ENCODE data around the gene UBE2G2. TPM values are rescaled to one million over a fixed set of nuclear protein-coding genes. Genes with fewer than 3 reads are reported as not detected.

UBE2G2 gene
- total and polyA plus RNA-seq, 2 donors (not counting 1 experiment from before 2014, with no cell fraction given), result 49.7 to 61.9 TPM

DNA sequence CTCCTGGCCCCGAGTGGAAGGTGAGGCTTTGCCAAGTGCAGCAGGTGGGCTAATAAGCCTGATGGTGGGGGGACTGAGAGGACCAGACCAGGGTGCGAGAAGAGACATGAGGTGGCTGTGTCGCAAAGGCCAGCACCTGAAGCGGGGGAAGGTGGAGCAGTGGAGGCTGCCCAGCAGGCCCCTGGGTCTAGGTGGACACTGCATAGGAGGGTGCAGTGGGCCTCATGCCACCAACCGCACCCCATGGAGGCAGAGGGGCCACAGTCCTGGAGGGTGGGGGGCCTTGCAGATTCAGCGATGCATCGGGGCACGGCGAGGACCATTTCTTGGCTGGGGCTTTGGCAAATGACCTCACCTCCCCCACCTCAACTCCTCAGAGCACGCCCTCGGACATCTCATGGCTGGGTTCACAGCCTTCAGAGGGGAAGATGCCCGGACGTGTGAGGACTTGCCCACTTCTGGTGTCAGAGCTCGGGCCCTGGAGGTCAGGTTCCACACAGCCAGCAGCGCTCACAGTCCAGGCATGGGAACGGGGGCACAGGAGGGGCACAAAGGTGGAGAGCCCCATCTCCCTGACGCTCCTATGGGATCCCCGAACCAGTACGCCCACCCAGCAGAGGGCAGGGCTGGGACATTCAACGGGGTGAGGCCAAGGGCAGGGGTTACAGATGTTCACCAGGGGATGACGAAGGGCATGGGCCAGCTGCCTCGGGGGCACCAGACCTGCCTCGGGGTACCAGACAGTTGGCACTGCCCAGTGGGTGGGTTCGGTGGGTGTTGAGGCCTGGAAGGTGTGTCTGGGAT, 35.4 kb downstream of the UBE2G2 start:
- Histone ChIP-seq H3K4me2 (ENCODE audit: extremely low read depth, insufficient read depth, low read length) (no peak overlapping the region), H3K36me3 (ENCODE audit: control insufficient read depth, insufficient read depth, low read length) (peaks cover 8% of the 10 kb centered on the region), H3K9ac (ENCODE audit: insufficient read depth, low read length) (no peak overlapping the region), H3K27me3 (ENCODE audit: control insufficient read depth, insufficient read depth, low read length) (no peaks in the 10 kb centered on the region), H3K27ac (ENCODE audit: insufficient read depth, low read length) (no peak overlapping the region), H3K4me3 (replicated peaks in 1 of 4; ENCODE audit: control extremely low read depth in 1 of 4, insufficient read depth in 1 of 4, low read depth in 3 of 4, low read length in 4 of 4) (no peak overlapping the region), H3K4me1 (ENCODE audit: control insufficient read depth, extremely low read depth, insufficient read depth, low read length) (no peaks in the 10 kb centered on the region), H3K9me3 (ENCODE audit: control insufficient read depth, insufficient read depth, low read depth, low read length) (no peaks in the 10 kb centered on the region), H2AFZ (ENCODE audit: low read length) (no peak overlapping the region), H3K79me2 (ENCODE audit: control insufficient read depth, insufficient read depth, low read length) (no peaks in the 10 kb centered on the region), H4K20me1 (ENCODE audit: control insufficient read depth, extremely low read depth, insufficient read depth, low read length) (no peaks in the 10 kb centered on the region)
- TF ChIP-seq EZH2 (IDR thresholded peaks at IDR 0.05; ENCODE audit: low read length, missing control alignments), result no peak
- TF ChIP-seq, protein P1, sequence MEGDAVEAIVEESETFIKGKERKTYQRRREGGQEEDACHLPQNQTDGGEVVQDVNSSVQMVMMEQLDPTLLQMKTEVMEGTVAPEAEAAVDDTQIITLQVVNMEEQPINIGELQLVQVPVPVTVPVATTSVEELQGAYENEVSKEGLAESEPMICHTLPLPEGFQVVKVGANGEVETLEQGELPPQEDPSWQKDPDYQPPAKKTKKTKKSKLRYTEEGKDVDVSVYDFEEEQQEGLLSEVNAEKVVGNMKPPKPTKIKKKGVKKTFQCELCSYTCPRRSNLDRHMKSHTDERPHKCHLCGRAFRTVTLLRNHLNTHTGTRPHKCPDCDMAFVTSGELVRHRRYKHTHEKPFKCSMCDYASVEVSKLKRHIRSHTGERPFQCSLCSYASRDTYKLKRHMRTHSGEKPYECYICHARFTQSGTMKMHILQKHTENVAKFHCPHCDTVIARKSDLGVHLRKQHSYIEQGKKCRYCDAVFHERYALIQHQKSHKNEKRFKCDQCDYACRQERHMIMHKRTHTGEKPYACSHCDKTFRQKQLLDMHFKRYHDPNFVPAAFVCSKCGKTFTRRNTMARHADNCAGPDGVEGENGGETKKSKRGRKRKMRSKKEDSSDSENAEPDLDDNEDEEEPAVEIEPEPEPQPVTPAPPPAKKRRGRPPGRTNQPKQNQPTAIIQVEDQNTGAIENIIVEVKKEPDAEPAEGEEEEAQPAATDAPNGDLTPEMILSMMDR (conservative IDR thresholded peaks at IDR 0.05 in 1 of 2, IDR thresholded peaks at IDR 0.05 in 1 of 2; ENCODE audit: low read depth in 1 of 2, low read length in 2 of 2), result no peak
- DNase-seq (ENCODE audit: low read depth in 2 of 2), result no peak

DNA sequence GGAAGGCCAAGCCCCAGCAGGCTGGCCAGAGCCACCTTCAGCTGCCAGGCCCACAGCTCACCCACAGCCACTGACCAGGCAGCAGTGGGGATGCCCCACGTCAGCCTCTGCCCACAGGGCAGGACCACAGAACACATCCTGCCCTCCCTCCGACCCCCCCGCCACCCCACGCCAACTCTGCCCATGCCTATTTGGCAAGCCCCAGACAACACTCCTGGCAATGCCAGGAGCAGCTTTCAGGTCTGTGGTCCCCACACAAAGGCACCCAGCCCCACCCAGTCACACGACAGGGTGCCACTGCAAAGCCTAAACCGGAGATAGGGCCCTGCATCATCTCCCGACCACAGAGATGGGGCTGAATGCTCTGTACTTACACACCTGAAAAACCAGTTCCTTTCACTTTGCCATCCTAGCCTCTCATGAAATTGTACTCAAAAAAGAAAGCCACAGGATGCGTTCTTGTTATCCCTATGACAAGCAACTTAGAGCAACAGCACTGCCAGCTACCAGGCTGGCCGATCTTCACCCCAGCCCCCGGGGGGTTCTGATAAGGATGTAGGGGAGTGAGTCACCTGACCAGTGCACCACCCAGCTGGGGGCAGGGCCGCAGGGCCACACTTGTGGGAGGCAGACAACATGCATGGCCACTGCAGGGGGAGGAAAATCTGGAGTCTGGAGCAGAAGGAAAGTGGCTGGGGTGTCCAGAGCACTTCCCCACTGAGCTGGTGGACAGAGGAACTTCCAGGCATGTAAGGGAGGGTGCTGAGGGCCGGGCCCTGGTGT, 36.2 kb downstream of the UBE2G2 start:
- Histone ChIP-seq H3K9me3 (ENCODE audit: control insufficient read depth, insufficient read depth, low read depth, low read length) (no peaks in the 10 kb centered on the region), H3K9ac (ENCODE audit: insufficient read depth, low read length) (no peak overlapping the region), H3K27ac (ENCODE audit: insufficient read depth, low read length) (no peak overlapping the region), H3K4me1 (ENCODE audit: control insufficient read depth, extremely low read depth, insufficient read depth, low read length) (no peaks in the 10 kb centered on the region), H4K20me1 (ENCODE audit: control insufficient read depth, extremely low read depth, insufficient read depth, low read length) (no peaks in the 10 kb centered on the region), H3K4me2 (ENCODE audit: extremely low read depth, insufficient read depth, low read length) (no peak overlapping the region), H3K27me3 (ENCODE audit: control insufficient read depth, insufficient read depth, low read length) (no peaks in the 10 kb centered on the region), H2AFZ (ENCODE audit: low read length) (no peak overlapping the region), H3K4me3 (replicated peaks in 1 of 4; ENCODE audit: control extremely low read depth in 1 of 4, insufficient read depth in 1 of 4, low read depth in 3 of 4, low read length in 4 of 4) (no peak overlapping the region), H3K36me3 (ENCODE audit: control insufficient read depth, insufficient read depth, low read length) (peaks cover 4% of the 10 kb centered on the region), H3K79me2 (ENCODE audit: control insufficient read depth, insufficient read depth, low read length) (no peaks in the 10 kb centered on the region)
- TF ChIP-seq EZH2 (IDR thresholded peaks at IDR 0.05; ENCODE audit: low read length, missing control alignments), result no peak
- TF ChIP-seq, protein P1 (conservative IDR thresholded peaks at IDR 0.05 in 1 of 2, IDR thresholded peaks at IDR 0.05 in 1 of 2; ENCODE audit: low read depth in 1 of 2, low read length in 2 of 2), result no peak
- DNase-seq (ENCODE audit: low read depth in 2 of 2), result no peak

All from fibroblast of lung (primary cell).